SK-N-MC (cell line): Measurements from ENCODE around the gene HACE1.

ENCODE experiments used
- FOXP2 ChIP-seq: optimal IDR thresholded peaks from 2 replicates; pipeline ENCODE3; 2011; ENCODE audit warnings: mild to moderate bottlenecking, moderate library complexity; ENCODE audit not compliant: insufficient read depth; ENCODE audit errors: extremely low read length, control extremely low read depth
- POLR2AphosphoS5 ChIP-seq: IDR thresholded peaks from 2 replicates; pipeline ENCODE4 v1.6.1; 2012; ENCODE audit warnings: mild to moderate bottlenecking, low read depth, low read length, borderline replicate concordance

- TF ChIP-seq POLR2AphosphoS5, result no peak
- TF ChIP-seq FOXP2, result no peak
These were observed 71.3 kb downstream of the HACE1 start for GRCh38 chr6:104788400-104788799.
